Ascending aorta (tissue), 2 donors: ENCODE measurements around the gene MIEN1. TPM values are rescaled to one million over a fixed set of nuclear protein-coding genes. Genes with fewer than 3 reads are reported as not detected.
"Not testable (repeated sequence)": the region's sequence is repeated elsewhere in the genome, so short reads cannot be mapped to it uniquely, and the experiment has no call there.

ENCODE experiments used
- DNase-seq, 2 donors: peaks; one replicate each; pipeline ENCODE4 v3.0.0-alpha.2; 2019; ENCODE audit warnings: low spot score in 2 of 2
- H3K27ac ChIP-seq, 2 donors: fragments of 200-600 bp; sonication (generic); one replicate each; pipeline ENCODE4 v1.5.1; 2016 to 2017; ENCODE audit warnings: mild to moderate bottlenecking in 1 of 2
- H3K27me3 ChIP-seq: fragments of 200-600 bp; sonication (generic); one replicate; pipeline ENCODE4 v1.5.1; 2017
- H3K36me3 ChIP-seq, 2 donors: fragments of 200-600 bp; sonication (generic); one replicate each; pipeline ENCODE4 v1.5.1; 2016
- H3K4me1 ChIP-seq, 2 donors: fragments of 200-600 bp; sonication (generic); one replicate each; pipeline ENCODE4 v1.5.1; 2016 to 2017; ENCODE audit warnings: mild to moderate bottlenecking in 1 of 2
- H3K4me3 ChIP-seq, 2 donors: fragments of 200-600 bp; sonication (generic); one replicate each; pipeline ENCODE4 v1.5.1; 2016 to 2017; ENCODE audit warnings: mild to moderate bottlenecking in 1 of 2
- H3K9me3 ChIP-seq, 2 donors: fragments of 200-600 bp; sonication (generic); one replicate each; pipeline ENCODE4 v1.5.1; 2016
- CTCF ChIP-seq, 3 experiments: fragments of 200-600 bp in 2 of 3; fragments of 450-650 bp in 1 of 3; sonication (generic) in 2 of 3; IDR thresholded peaks; one replicate each; pipeline ENCODE4 v1.5.1; 2016 to 2019; ENCODE audit warnings: antibody characterized with exemption in 3 of 3, mild to moderate bottlenecking in 1 of 3, moderate library complexity in 1 of 3
- intact Hi-C: fragments of 100-400 bp; cut with DNase I; formaldehyde crosslinking; loops from one replicate; pipeline ENCODE4 v1.15.1; 2023
- total RNA-seq: library from RNA; depleted of rRNA; stranded (reverse); fragments of >200 nt; gene quantifications from one replicate; pipeline ENCODE4 v1.1.0, GENCODE V29; 2016

The MIEN1 gene
- total RNA-seq, 1 donor from 2014 or later, result 64.2 TPM

GRCh38 chr17:39765175-39765574 lies 34.8 kb upstream of the MIEN1 start:
- Histone ChIP-seq H3K4me1 (no peaks in the 10 kb centered on the region), H3K27ac (no peak overlapping the region), H3K4me3 (no peak overlapping the region), H3K27me3 (no peaks in the 10 kb centered on the region), H3K36me3 (no peaks in the 10 kb centered on the region), H3K9me3 (no peaks in the 10 kb centered on the region)
- no peak for DNase-seq
- intact Hi-C loops, result no loop called here
- TF ChIP-seq CTCF (IDR thresholded peaks at IDR 0.05), result no peak

GRCh38 chr17:39764171-39764570 lies 33.8 kb upstream of the MIEN1 start:
- intact Hi-C loops, H3K9me3 ChIP-seq, DNase-seq, H3K27me3 ChIP-seq, H3K4me1 ChIP-seq, H3K4me3 ChIP-seq, H3K27ac ChIP-seq, H3K36me3 ChIP-seq: not testable (repeated sequence)

GRCh38 chr17:39763051-39763820 lies 32.9 kb upstream of the MIEN1 start:
- intact Hi-C loops, result no loop called here
- Histone ChIP-seq H3K27ac (no peak overlapping the region), H3K4me3 (no peak overlapping the region), H3K27me3 (no peaks in the 10 kb centered on the region), H3K36me3 (no peaks in the 10 kb centered on the region), H3K9me3 (no peaks in the 10 kb centered on the region), H3K4me1 (no peaks in the 10 kb centered on the region)
- no peak for DNase-seq
- no peak for TF ChIP-seq CTCF (IDR thresholded peaks at IDR 0.05)

GRCh38 chr17:39761861-39762496 lies 31.6 kb upstream of the MIEN1 start:
- no peaks in the 10 kb centered on the region for H3K9me3 ChIP-seq
- no peaks in the 10 kb centered on the region for H3K4me1 ChIP-seq
- H3K27ac ChIP-seq, result no peak overlapping the region
- DNase-seq, result no peak
- H3K36me3 ChIP-seq, result no peaks in the 10 kb centered on the region
- H3K4me3 ChIP-seq, result no peak overlapping the region
- no peak for TF ChIP-seq CTCF (IDR thresholded peaks at IDR 0.05)
- intact Hi-C loops, result no loop called here
- no peaks in the 10 kb centered on the region for H3K27me3 ChIP-seq

- H3K36me3 ChIP-seq, result no peaks in the 10 kb centered on the region
- H3K27ac ChIP-seq, result no peak overlapping the region
- intact Hi-C loops, result no loop called here
- no peak for TF ChIP-seq CTCF (IDR thresholded peaks at IDR 0.05)
- no peak overlapping the region for H3K4me3 ChIP-seq
- no peaks in the 10 kb centered on the region for H3K27me3 ChIP-seq
- H3K4me1 ChIP-seq, result peaks cover 0 to 5% of the 10 kb centered on the region in 2 donors
- no peaks in the 10 kb centered on the region for H3K9me3 ChIP-seq
- no peak for DNase-seq
These were observed 28.9 kb upstream of the MIEN1 start for GRCh38 chr17:39759204-39759603.
